ENCODE results near the gene MISP3.

Gene MISP3

GRCh38 chr19:14054721-14055120 is 17.9 kb upstream of the MISP3 start:
- peaks cover 9% of the 10 kb centered on the region for H3K4me1 ChIP-seq (ENCODE audit: insufficient read depth, low read length)
- peaks cover 7% of the 10 kb centered on the region for H3K9me3 ChIP-seq (ENCODE audit: low read length)
- H3K36me3 ChIP-seq (ENCODE audit: insufficient read depth, low read length): no peaks in the 10 kb centered on the region
- no peak overlapping the region for H3K9ac ChIP-seq (ENCODE audit: low read length)
- no peak overlapping the region for H3K27ac ChIP-seq (ENCODE audit: low read depth, low read length)
- H3K27me3 ChIP-seq (ENCODE audit: control insufficient read depth in 1 of 2, insufficient read depth in 2 of 2, low read length in 2 of 2): peaks cover 20% of the 10 kb centered on the region in 2 donors
- H3K4me3 ChIP-seq (ENCODE audit: low read depth in 1 of 2, low read length in 2 of 2): no peak overlapping the region

- no peak overlapping the region for H3K27ac ChIP-seq (ENCODE audit: low read depth, low read length)
- H3K4me1 ChIP-seq (ENCODE audit: insufficient read depth, low read length): peaks cover 9% of the 10 kb centered on the region
- H3K9me3 ChIP-seq (ENCODE audit: low read length): peaks cover 7% of the 10 kb centered on the region
- peaks cover 24 to 27% of the 10 kb centered on the region in 2 donors for H3K27me3 ChIP-seq (ENCODE audit: control insufficient read depth in 1 of 2, insufficient read depth in 2 of 2, low read length in 2 of 2)
- H3K4me3 ChIP-seq (ENCODE audit: low read depth in 1 of 2, low read length in 2 of 2): no peak overlapping the region
- H3K9ac ChIP-seq (ENCODE audit: low read length): no peak overlapping the region
- no peaks in the 10 kb centered on the region for H3K36me3 ChIP-seq (ENCODE audit: insufficient read depth, low read length)
Measured at GRCh38 chr19:14055396-14055795, 17.2 kb upstream of the MISP3 start.

GRCh38 chr19:14056069-14056666 is 16.4 kb upstream of the MISP3 start:
- Histone ChIP-seq H3K36me3 (ENCODE audit: insufficient read depth, low read length) (no peaks in the 10 kb centered on the region), H3K9me3 (ENCODE audit: low read length) (peaks cover 7% of the 10 kb centered on the region), H3K27ac (ENCODE audit: low read depth, low read length) (no peak overlapping the region), H3K27me3 (ENCODE audit: control insufficient read depth in 1 of 2, insufficient read depth in 2 of 2, low read length in 2 of 2) (peaks cover 28% of the 10 kb centered on the region in 2 donors), H3K4me3 (ENCODE audit: low read depth in 1 of 2, low read length in 2 of 2) (no peak overlapping the region), H3K4me1 (ENCODE audit: insufficient read depth, low read length) (peaks cover 9% of the 10 kb centered on the region), H3K9ac (ENCODE audit: low read length) (no peak overlapping the region)

- peaks cover 7% of the 10 kb centered on the region for H3K9me3 ChIP-seq (ENCODE audit: low read length)
- H3K27ac ChIP-seq (ENCODE audit: low read depth, low read length): no peak overlapping the region
- H3K4me3 ChIP-seq (ENCODE audit: low read depth in 1 of 2, low read length in 2 of 2): no peak overlapping the region
- peaks cover 28 to 34% of the 10 kb centered on the region in 2 donors for H3K27me3 ChIP-seq (ENCODE audit: control insufficient read depth in 1 of 2, insufficient read depth in 2 of 2, low read length in 2 of 2)
- no peaks in the 10 kb centered on the region for H3K36me3 ChIP-seq (ENCODE audit: insufficient read depth, low read length)
- peaks cover 9% of the 10 kb centered on the region for H3K4me1 ChIP-seq (ENCODE audit: insufficient read depth, low read length)
- H3K9ac ChIP-seq (ENCODE audit: low read length): no peak overlapping the region
Measured at GRCh38 chr19:14056741-14057356, 15.7 kb upstream of the MISP3 start.

- Histone ChIP-seq H3K9ac (ENCODE audit: low read length) (no peak overlapping the region), H3K4me3 (ENCODE audit: low read depth in 1 of 2, low read length in 2 of 2) (no peak overlapping the region), H3K27ac (ENCODE audit: low read depth, low read length) (no peak overlapping the region), H3K4me1 (ENCODE audit: insufficient read depth, low read length) (peaks cover 9% of the 10 kb centered on the region), H3K36me3 (ENCODE audit: insufficient read depth, low read length) (no peaks in the 10 kb centered on the region), H3K9me3 (ENCODE audit: low read length) (no peaks in the 10 kb centered on the region), H3K27me3 (ENCODE audit: control insufficient read depth in 1 of 2, insufficient read depth in 2 of 2, low read length in 2 of 2) (peaks cover 28 to 36% of the 10 kb centered on the region in 2 donors)
Measured at GRCh38 chr19:14058182-14059092, 14.1 kb upstream of the MISP3 start.

- H3K27me3 ChIP-seq (ENCODE audit: control insufficient read depth in 1 of 2, insufficient read depth in 2 of 2, low read length in 2 of 2): peaks cover 28 to 36% of the 10 kb centered on the region in 2 donors
- no peaks in the 10 kb centered on the region for H3K36me3 ChIP-seq (ENCODE audit: insufficient read depth, low read length)
- no peak overlapping the region for H3K27ac ChIP-seq (ENCODE audit: low read depth, low read length)
- H3K4me3 ChIP-seq (ENCODE audit: low read depth in 1 of 2, low read length in 2 of 2): no peak overlapping the region
- peaks cover 9% of the 10 kb centered on the region for H3K4me1 ChIP-seq (ENCODE audit: insufficient read depth, low read length)
- no peak overlapping the region for H3K9ac ChIP-seq (ENCODE audit: low read length)
- H3K9me3 ChIP-seq (ENCODE audit: low read length): no peaks in the 10 kb centered on the region
Measured at GRCh38 chr19:14059093-14059480, 13.5 kb upstream of the MISP3 start.

GRCh38 chr19:14059652-14060155 is 12.9 kb upstream of the MISP3 start:
- no peaks in the 10 kb centered on the region for H3K36me3 ChIP-seq (ENCODE audit: insufficient read depth, low read length)
- peaks cover 9% of the 10 kb centered on the region for H3K4me1 ChIP-seq (ENCODE audit: insufficient read depth, low read length)
- H3K27ac ChIP-seq (ENCODE audit: low read depth, low read length): no peak overlapping the region
- H3K4me3 ChIP-seq (ENCODE audit: low read depth in 1 of 2, low read length in 2 of 2): no peak overlapping the region
- H3K9ac ChIP-seq (ENCODE audit: low read length): no peak overlapping the region
- peaks cover 28 to 36% of the 10 kb centered on the region in 2 donors for H3K27me3 ChIP-seq (ENCODE audit: control insufficient read depth in 1 of 2, insufficient read depth in 2 of 2, low read length in 2 of 2)
- H3K9me3 ChIP-seq (ENCODE audit: low read length): no peaks in the 10 kb centered on the region

GRCh38 chr19:14061081-14061749 is 11.4 kb upstream of the MISP3 start:
- H3K27ac ChIP-seq (ENCODE audit: low read depth, low read length): no peak overlapping the region
- H3K4me3 ChIP-seq (ENCODE audit: low read depth in 1 of 2, low read length in 2 of 2): no peak overlapping the region
- peaks cover 9% of the 10 kb centered on the region for H3K4me1 ChIP-seq (ENCODE audit: insufficient read depth, low read length)
- no peaks in the 10 kb centered on the region for H3K9me3 ChIP-seq (ENCODE audit: low read length)
- no peaks in the 10 kb centered on the region for H3K36me3 ChIP-seq (ENCODE audit: insufficient read depth, low read length)
- H3K27me3 ChIP-seq (ENCODE audit: control insufficient read depth in 1 of 2, insufficient read depth in 2 of 2, low read length in 2 of 2): peaks cover 28 to 36% of the 10 kb centered on the region in 2 donors
- H3K9ac ChIP-seq (ENCODE audit: low read length): no peak overlapping the region

GRCh38 chr19:14061751-14062557 is 10.6 kb upstream of the MISP3 start, which contains the start of gene PALM3:
Gene PALM3 (minus strand): TSS chr19:14062076. CDS start chr19:14061980, 96 bp downstream.
- Histone ChIP-seq H3K9ac (ENCODE audit: low read length) (no peak within 1 kb of the TSS), H3K4me1 (ENCODE audit: insufficient read depth, low read length) (peaks cover 9% of the 10 kb centered on the region), H3K9me3 (ENCODE audit: low read length) (no peaks in the 10 kb centered on the region), H3K4me3 (ENCODE audit: low read depth in 1 of 2, low read length in 2 of 2) (no peak within 1 kb of the TSS), H3K27me3 (ENCODE audit: control insufficient read depth in 1 of 2, insufficient read depth in 2 of 2, low read length in 2 of 2) (peaks cover 28 to 36% of the 10 kb centered on the region in 2 donors), H3K36me3 (ENCODE audit: insufficient read depth, low read length) (no peaks in the 10 kb centered on the region), H3K27ac (ENCODE audit: low read depth, low read length) (no peak within 1 kb of the TSS)

- Histone ChIP-seq H3K4me3 (ENCODE audit: low read depth in 1 of 2, low read length in 2 of 2) (no peak overlapping the region), H3K9ac (ENCODE audit: low read length) (no peak overlapping the region), H3K36me3 (ENCODE audit: insufficient read depth, low read length) (no peaks in the 10 kb centered on the region), H3K27ac (ENCODE audit: low read depth, low read length) (no peak overlapping the region), H3K27me3 (ENCODE audit: control insufficient read depth in 1 of 2, insufficient read depth in 2 of 2, low read length in 2 of 2) (peaks cover 28 to 36% of the 10 kb centered on the region in 2 donors), H3K4me1 (ENCODE audit: insufficient read depth, low read length) (peaks cover 9% of the 10 kb centered on the region), H3K9me3 (ENCODE audit: low read length) (no peaks in the 10 kb centered on the region)
Measured at GRCh38 chr19:14062558-14062855, 10.1 kb upstream of the MISP3 start.
